Mucosa of stomach (tissue), 1 donor: ENCODE measurements around the gene DNAH6.
"Not testable (repeated sequence)": the region's sequence is repeated elsewhere in the genome, so short reads cannot be mapped to it uniquely, and the experiment has no call there.

Experiments used
- H3K27me3 ChIP-seq: one replicate; pipeline ENCODE4 v1.7.0; 2013; ENCODE audit warnings: mild to moderate bottlenecking, low read length; ENCODE audit not compliant: control insufficient read depth, insufficient read depth
- H3K36me3 ChIP-seq: one replicate; pipeline ENCODE4 v1.7.0; 2013; ENCODE audit warnings: low read length; ENCODE audit not compliant: control insufficient read depth, insufficient read depth
- H3K4me1 ChIP-seq: one replicate; pipeline ENCODE4 v1.7.0; 2013; ENCODE audit warnings: mild to moderate bottlenecking, low read length; ENCODE audit not compliant: control insufficient read depth, insufficient read depth
- H3K4me3 ChIP-seq: one replicate; pipeline ENCODE4 v1.7.0; 2013; ENCODE audit warnings: low read length
- H3K9ac ChIP-seq: one replicate; pipeline ENCODE4 v1.7.0; 2013; ENCODE audit warnings: mild to moderate bottlenecking, low read length, moderate library complexity
- H3K9me3 ChIP-seq: one replicate; pipeline ENCODE4 v1.7.0; 2013; ENCODE audit warnings: mild to moderate bottlenecking, low read length, moderate library complexity; ENCODE audit not compliant: control insufficient read depth
- donor health status: Pancreatic carcinoma.

Gene DNAH6

GRCh38 chr2:84856787-84857186, 340.5 kb downstream of the DNAH6 start:
- peaks cover 4% of the 10 kb centered on the region for H3K27me3 ChIP-seq

GRCh38 chr2:84857566-84857965, 341.3 kb downstream of the DNAH6 start:
- Histone ChIP-seq H3K4me3 (no peak overlapping the region), H3K9ac (no peak overlapping the region), H3K9me3 (no peaks in the 10 kb centered on the region), H3K36me3 (no peaks in the 10 kb centered on the region), H3K4me1 (no peaks in the 10 kb centered on the region), H3K27me3 (no peaks in the 10 kb centered on the region)

More at GRCh38 chr2:84856787-84857186, 340.5 kb downstream of the DNAH6 start:
- Histone ChIP-seq H3K9me3 (no peaks in the 10 kb centered on the region), H3K36me3 (no peaks in the 10 kb centered on the region), H3K9ac (no peak overlapping the region), H3K4me1 (no peaks in the 10 kb centered on the region), H3K4me3 (no peak overlapping the region)

GRCh38 chr2:84858123-84858522, 341.8 kb downstream of the DNAH6 start:
- Histone ChIP-seq H3K36me3 (no peaks in the 10 kb centered on the region), H3K9me3 (no peaks in the 10 kb centered on the region), H3K9ac (no peak overlapping the region), H3K4me3 (no peak overlapping the region), H3K27me3 (no peaks in the 10 kb centered on the region), H3K4me1 (no peaks in the 10 kb centered on the region)

- no peaks in the 10 kb centered on the region for H3K27me3 ChIP-seq
- H3K9me3 ChIP-seq = no peaks in the 10 kb centered on the region
- no peaks in the 10 kb centered on the region for H3K36me3 ChIP-seq
- no peak overlapping the region for H3K4me3 ChIP-seq
- no peaks in the 10 kb centered on the region for H3K4me1 ChIP-seq
- H3K9ac ChIP-seq = no peak overlapping the region
Measured at GRCh38 chr2:84858937-84859336, 342.6 kb downstream of the DNAH6 start.

- Histone ChIP-seq H3K36me3 (no peaks in the 10 kb centered on the region), H3K4me1 (no peaks in the 10 kb centered on the region), H3K27me3 (no peaks in the 10 kb centered on the region), H3K9me3 (no peaks in the 10 kb centered on the region), H3K4me3 (no peak overlapping the region), H3K9ac (no peak overlapping the region)
Measured at GRCh38 chr2:84861539-84861938, 345.2 kb downstream of the DNAH6 start.

GRCh38 chr2:84862006-84862405, 345.7 kb downstream of the DNAH6 start:
- Histone ChIP-seq H3K36me3 (no peaks in the 10 kb centered on the region), H3K9ac (no peak overlapping the region), H3K4me3 (no peak overlapping the region), H3K9me3 (no peaks in the 10 kb centered on the region), H3K27me3 (no peaks in the 10 kb centered on the region), H3K4me1 (no peaks in the 10 kb centered on the region)

GRCh38 chr2:84865181-84865783, 349.0 kb downstream of the DNAH6 start:
- no peaks in the 10 kb centered on the region for H3K4me1 ChIP-seq
- H3K9me3 ChIP-seq = no peaks in the 10 kb centered on the region
- H3K9ac ChIP-seq = no peak overlapping the region
- no peak overlapping the region for H3K4me3 ChIP-seq
- no peaks in the 10 kb centered on the region for H3K27me3 ChIP-seq
- no peaks in the 10 kb centered on the region for H3K36me3 ChIP-seq

- Histone ChIP-seq H3K36me3 (no peaks in the 10 kb centered on the region), H3K9ac (no peak overlapping the region), H3K27me3 (no peaks in the 10 kb centered on the region), H3K4me3 (no peak overlapping the region), H3K4me1 (no peaks in the 10 kb centered on the region), H3K9me3 (no peaks in the 10 kb centered on the region)
Measured at GRCh38 chr2:84866122-84866521, 349.8 kb downstream of the DNAH6 start.

GRCh38 chr2:84868327-84868726, 352.0 kb downstream of the DNAH6 start:
- not testable (repeated sequence) for H3K9me3 ChIP-seq, H3K4me3 ChIP-seq, H3K9ac ChIP-seq, H3K4me1 ChIP-seq, H3K36me3 ChIP-seq, H3K27me3 ChIP-seq
